ENCODE results near the gene TIMM10B. TPM values are rescaled to one million over a fixed set of nuclear protein-coding genes. Genes with fewer than 3 reads are reported as not detected.

Gene TIMM10B
- total RNA-seq, 1 donor from 2014 or later: 37.2 TPM

GRCh38 chr11:6437423-6437822 is 43.9 kb upstream of the TIMM10B start:
- Histone ChIP-seq H3K4me2 (no peak overlapping the region), H2AFZ (replicated peaks) (no peak overlapping the region), H3K27ac (no peak overlapping the region), H4K20me1 (ENCODE audit: low read depth) (no peaks in the 10 kb centered on the region), H3K79me2 (ENCODE audit: low read depth) (no peaks in the 10 kb centered on the region), H3F3A (ENCODE audit: low read depth) (no peaks in the 10 kb centered on the region), H3K4me1 (no peaks in the 10 kb centered on the region), H3K9me3 (ENCODE audit: low read depth) (no peaks in the 10 kb centered on the region), H3K9ac (no peak overlapping the region), H3K4me3 (no peak overlapping the region), H3K36me3 (no peaks in the 10 kb centered on the region), H3K27me3 (no peaks in the 10 kb centered on the region)
- Mint-ChIP-seq H3K27ac (no peak overlapping the region), H3K4me1 (no peaks in the 10 kb centered on the region), H3K4me3 (no peak overlapping the region), H3K9me3 (no peaks in the 10 kb centered on the region), H3K27me3 (ENCODE audit: insufficient read depth, low read depth) (peaks cover 5% of the 10 kb centered on the region), H3K36me3 (no peaks in the 10 kb centered on the region)
- TF ChIP-seq EZH2phosphoT487 (IDR thresholded peaks at IDR 0.05) (no peak), CTCF (IDR thresholded peaks at IDR 0.05) (no peak), EZH2 (IDR thresholded peaks at IDR 0.05) (no peak)
- no peak for DNase-seq (ENCODE audit: low spot score)

- H3K27ac ChIP-seq: no peak overlapping the region
- no peaks in the 10 kb centered on the region for H3K36me3 ChIP-seq
- H3K9ac ChIP-seq: no peak overlapping the region
- no peaks in the 10 kb centered on the region for H3K79me2 ChIP-seq (ENCODE audit: low read depth)
- no peak overlapping the region for H3K4me3 ChIP-seq
- H4K20me1 ChIP-seq (ENCODE audit: low read depth): no peaks in the 10 kb centered on the region
- H3K27me3 Mint-ChIP-seq (ENCODE audit: insufficient read depth, low read depth): peaks cover 1% of the 10 kb centered on the region
- H3K9me3 Mint-ChIP-seq: no peaks in the 10 kb centered on the region
- no peaks in the 10 kb centered on the region for H3K4me1 Mint-ChIP-seq
- H3K4me2 ChIP-seq: no peak overlapping the region
- TF ChIP-seq EZH2 (IDR thresholded peaks at IDR 0.05) (no peak), CTCF (IDR thresholded peaks at IDR 0.05) (no peak), EZH2phosphoT487 (IDR thresholded peaks at IDR 0.05) (no peak)
- H3F3A ChIP-seq (ENCODE audit: low read depth): no peaks in the 10 kb centered on the region
- no peaks in the 10 kb centered on the region for H3K36me3 Mint-ChIP-seq
- no peak overlapping the region for H2AFZ ChIP-seq (replicated peaks)
- H3K4me3 Mint-ChIP-seq: no peak overlapping the region
- H3K27ac Mint-ChIP-seq: no peak overlapping the region
- H3K9me3 ChIP-seq (ENCODE audit: low read depth): no peaks in the 10 kb centered on the region
- H3K27me3 ChIP-seq: no peaks in the 10 kb centered on the region
- DNase-seq (ENCODE audit: low spot score): no peak
- H3K4me1 ChIP-seq: no peaks in the 10 kb centered on the region
Observed at GRCh38 chr11:6437993-6438392, 43.3 kb upstream of the TIMM10B start.

GRCh38 chr11:6438979-6439571 is 42.2 kb upstream of the TIMM10B start:
- Mint-ChIP-seq H3K4me1 (no peaks in the 10 kb centered on the region), H3K4me3 (no peak overlapping the region), H3K36me3 (no peaks in the 10 kb centered on the region), H3K27me3 (ENCODE audit: insufficient read depth, low read depth) (no peaks in the 10 kb centered on the region), H3K9me3 (no peaks in the 10 kb centered on the region), H3K27ac (no peak overlapping the region)
- H3K4me1 ChIP-seq: no peaks in the 10 kb centered on the region
- no peak overlapping the region for H3K27ac ChIP-seq
- peak overlapping the region; percentile 63 for H2AFZ ChIP-seq (replicated peaks)
- no peak overlapping the region for H3K4me3 ChIP-seq
- peak; percentile 69 for DNase-seq (ENCODE audit: low spot score)
- no peaks in the 10 kb centered on the region for H3K79me2 ChIP-seq (ENCODE audit: low read depth)
- H3K4me2 ChIP-seq: no peak overlapping the region
- H3K27me3 ChIP-seq: no peaks in the 10 kb centered on the region
- H4K20me1 ChIP-seq (ENCODE audit: low read depth): no peaks in the 10 kb centered on the region
- H3K9me3 ChIP-seq (ENCODE audit: low read depth): no peaks in the 10 kb centered on the region
- no peaks in the 10 kb centered on the region for H3F3A ChIP-seq (ENCODE audit: low read depth)
- TF ChIP-seq EZH2phosphoT487 (IDR thresholded peaks at IDR 0.05) (no peak), CTCF (IDR thresholded peaks at IDR 0.05) (peak; percentile 77)
- H3K9ac ChIP-seq: no peak overlapping the region
- H3K36me3 ChIP-seq: no peaks in the 10 kb centered on the region
